ENCODE results near the gene FAIM2.
"Not testable (repeated sequence)": the region's sequence is repeated elsewhere in the genome, so short reads cannot be mapped to it uniquely, and the experiment has no call there.

The FAIM2 gene

DNA sequence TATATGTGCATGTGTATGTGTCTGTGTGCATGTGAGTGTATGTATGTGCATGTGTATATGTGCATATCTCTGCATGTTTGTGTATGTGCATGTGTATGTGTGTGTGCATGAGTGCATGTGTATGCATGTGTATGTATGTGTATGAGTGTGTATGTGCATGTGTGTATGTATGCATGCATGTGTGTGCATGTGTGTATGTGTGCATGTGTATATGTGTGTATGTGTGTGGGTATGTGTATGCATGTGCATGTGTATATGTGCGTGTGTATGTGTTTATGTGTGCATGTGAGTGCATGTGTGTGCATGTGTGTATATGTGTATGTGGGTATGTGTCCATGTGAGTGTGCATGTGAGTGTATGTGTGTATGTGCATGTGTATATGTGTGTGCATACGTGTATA is 24.6 kb downstream of the FAIM2 start:
- not testable (repeated sequence) for DNase-seq (ENCODE audit: low read depth, low spot score)

DNA sequence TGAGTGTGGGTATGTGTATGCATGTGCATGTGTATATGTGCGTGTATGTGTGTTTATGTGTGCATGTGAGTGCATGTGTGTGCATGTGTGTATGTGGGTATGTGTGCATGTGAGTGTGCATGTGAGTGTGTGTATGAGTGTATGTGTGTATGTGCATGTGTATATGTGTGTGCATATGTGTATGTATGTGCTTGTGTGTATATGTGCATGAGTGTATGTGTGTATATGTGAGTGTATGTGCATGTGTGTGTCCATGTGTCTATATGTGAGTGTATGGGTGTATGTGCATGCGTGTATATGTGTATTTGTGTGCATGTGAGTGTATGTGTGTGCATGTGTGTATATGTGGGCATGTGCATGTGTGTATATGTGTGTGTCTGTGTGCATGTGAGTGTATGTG is 25.7 kb downstream of the FAIM2 start:
- DNase-seq (ENCODE audit: low read depth, low spot score): no peak

DNA sequence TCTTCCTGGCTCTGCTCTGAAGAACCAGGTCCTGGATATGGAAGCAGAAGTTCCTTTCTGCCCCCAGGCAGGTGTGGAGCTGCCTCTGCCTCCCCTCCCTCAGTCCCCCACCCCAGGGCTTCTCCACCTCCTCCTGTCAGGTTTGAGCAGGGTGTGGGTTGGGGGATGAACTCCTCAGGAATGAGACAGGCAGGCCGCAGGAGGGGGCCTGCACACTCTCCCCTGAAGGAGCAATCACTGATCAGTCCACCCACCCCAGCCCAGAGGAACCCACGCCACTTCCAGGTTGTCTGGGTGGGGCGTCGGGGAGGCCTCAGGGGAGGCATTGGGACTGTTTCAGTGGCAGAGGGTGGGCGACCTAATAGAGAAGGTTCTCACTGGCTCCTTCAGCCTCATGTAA is 26.6 kb downstream of the FAIM2 start:
- no peak for DNase-seq (ENCODE audit: low read depth, low spot score)

DNA sequence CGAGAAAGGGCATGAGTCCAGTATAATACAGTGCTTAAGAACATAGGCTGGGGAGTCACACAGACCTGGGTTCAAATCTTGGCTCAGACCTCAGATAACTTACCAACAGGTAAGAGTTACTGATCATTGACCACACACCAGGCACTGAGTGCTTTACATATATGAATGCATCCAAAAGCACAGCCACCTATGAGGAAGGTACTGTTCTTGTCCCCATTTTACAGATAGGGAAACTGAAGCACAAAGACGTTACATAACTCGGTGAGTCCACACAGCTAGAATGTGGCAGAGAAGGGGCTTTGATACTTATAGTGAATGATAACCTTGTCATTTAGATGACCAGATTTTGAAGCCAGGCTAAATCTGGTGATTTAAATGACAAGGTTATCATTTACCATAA is 27.6 kb downstream of the FAIM2 start:
- DNase-seq (ENCODE audit: low read depth, low spot score): no peak

DNA sequence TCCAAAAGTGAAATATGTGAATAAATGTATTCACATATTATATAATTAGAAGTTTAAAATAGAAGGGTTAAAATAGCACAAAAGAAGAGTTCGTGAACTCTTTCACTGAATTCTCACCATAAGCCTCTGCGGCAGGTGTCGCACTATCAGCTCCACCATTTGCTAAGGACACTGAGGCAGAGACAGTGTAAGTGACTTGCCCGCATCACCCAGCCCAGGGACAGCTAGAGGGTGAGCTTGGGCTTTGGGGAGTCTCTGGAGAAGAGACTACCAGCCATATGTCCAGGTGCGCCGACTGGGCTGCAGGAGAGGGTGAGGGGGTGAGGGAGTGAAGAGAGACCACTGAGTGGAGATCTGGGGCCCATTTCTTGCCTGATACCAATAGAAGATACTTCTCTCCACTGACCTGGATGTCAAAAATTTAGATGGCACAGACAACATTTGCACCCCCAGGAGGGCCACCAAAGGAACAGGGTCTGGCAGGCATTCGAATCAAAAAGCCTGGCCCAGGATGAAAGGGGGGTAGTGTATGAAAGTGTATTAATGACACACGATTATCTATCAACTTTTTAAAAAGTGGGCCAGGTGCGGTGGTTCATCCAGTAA is 28.5 kb downstream of the FAIM2 start:
- no peak for DNase-seq (ENCODE audit: low read depth, low spot score)

DNA sequence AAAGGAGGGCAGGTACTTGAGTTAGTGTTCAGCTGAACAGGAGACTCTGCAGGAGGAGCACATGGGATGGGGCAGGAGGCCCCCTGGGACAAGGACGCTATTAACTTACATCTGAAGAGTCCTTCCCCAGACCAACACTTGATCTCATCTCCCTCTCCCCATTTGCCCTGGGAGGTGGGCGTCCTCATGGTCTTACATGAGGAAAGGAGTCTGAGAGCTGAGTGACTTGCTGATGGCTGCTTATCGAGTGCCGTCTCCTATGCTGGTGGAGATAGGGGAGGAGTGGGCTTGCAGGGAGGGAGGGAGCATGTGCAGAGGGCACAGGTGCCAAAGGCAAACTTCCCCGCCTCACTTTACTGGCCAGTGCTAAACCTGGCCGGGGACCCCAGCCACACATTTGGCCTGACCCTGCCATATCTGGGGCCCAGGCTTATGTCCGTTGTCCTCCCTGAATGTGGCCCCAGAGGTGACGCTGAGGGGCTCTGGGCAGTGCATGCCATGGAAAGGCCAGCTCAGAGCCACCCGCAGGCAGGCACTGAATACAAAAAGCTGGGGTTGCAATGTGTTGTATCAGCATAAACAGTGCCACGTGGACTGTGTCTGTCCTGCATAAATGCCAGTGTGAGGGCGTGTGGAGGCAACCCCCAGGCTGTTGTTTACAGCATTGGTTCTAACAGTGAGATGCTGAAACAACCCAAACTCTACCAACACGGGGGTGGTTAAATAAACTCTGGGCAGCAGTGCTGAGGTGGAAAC is 29.4 kb downstream of the FAIM2 start:
- no peak for DNase-seq (ENCODE audit: low read depth, low spot score)

DNA sequence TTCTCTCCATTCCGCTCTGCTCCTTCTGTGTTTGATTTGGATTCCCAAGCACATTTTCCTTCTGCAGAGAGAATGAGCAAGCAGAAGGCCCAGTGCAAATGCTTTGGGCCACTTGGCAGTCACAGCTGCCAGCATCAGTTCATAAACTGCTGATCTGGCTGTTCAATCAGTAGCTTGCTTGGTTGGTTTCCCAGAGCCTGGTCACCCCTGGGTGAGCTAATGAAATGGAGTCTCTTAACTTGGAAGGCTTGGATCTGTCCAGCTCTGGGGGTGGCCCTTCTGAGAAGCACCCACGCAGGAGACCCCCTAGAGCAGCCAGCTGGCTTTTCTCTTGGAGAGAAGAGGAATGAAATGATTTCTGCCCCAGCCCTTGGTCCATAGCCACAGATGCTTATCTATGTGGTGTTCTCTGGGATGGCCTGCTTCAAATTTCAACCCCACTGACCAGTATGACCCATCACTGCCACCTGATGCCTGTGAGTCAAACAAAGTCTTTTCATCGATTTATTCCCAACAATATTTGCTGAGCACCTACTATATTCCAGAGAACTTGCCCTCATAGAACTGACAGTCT is 30.3 kb downstream of the FAIM2 start:
- no peak for DNase-seq (ENCODE audit: low read depth, low spot score)

DNA sequence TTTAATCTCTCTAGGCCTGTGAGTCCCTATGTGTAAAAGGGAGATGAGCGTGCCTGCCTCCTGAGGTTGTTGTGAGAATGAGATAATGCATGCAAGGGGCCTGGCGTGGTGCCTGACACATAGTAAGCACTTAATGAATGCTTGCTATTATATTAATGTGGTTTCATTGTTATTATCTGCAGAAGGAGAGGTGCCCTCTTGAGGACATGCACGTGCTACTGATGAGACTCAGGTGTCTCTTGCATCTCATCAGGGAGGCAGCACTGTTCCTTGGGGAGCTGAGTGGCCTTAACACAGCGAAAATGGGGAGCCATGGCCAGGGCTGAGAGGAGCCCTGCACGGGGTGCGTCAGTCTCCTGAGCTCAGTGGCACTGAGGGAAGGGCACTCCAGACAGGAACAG is 30.9 kb downstream of the FAIM2 start:
- no peak for DNase-seq (ENCODE audit: low read depth, low spot score)

DNA sequence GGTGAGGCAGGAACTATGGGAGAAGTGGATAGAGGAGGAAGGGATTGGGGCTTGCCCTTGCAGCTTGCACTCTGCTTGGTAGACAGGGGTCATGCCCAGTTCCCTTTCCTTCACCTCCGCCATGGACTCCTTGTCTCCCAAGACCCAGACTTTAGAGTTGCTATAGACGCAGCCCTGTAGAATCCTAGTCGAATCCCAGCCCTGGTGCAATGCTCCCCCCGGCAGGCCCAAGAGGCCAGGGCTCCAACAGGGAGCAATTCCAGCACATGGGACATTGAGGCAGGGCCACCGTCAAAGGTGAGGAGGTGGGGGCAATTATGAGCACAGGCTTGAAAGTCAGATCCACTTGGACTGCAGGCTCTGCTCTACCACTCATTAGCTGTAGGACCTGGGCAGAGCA is 31.3 kb downstream of the FAIM2 start:
- DNase-seq (ENCODE audit: low read depth, low spot score): no peak

DNA sequence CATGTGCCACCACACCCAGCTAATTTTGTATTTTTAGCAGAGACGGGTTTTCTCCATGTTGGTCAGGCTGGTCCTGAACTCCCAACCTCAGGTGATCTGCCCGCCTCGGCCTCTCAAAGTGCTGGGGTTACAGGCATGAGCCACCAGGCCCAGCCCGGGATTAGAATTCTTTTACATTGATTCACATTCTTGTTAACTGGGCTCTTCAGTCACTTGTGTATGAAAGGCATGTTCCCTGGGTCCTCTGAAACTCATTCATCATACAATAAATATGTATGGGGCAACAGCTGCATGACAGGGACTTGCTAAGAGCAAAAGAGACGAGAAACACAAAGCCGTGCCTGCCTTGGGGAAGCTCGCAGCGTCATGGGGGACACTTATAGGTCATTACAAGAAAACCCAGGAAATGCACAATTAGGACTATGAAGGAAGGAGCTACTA is 31.9 kb downstream of the FAIM2 start:
- DNase-seq (ENCODE audit: low read depth, low spot score): not testable (repeated sequence)

DNA sequence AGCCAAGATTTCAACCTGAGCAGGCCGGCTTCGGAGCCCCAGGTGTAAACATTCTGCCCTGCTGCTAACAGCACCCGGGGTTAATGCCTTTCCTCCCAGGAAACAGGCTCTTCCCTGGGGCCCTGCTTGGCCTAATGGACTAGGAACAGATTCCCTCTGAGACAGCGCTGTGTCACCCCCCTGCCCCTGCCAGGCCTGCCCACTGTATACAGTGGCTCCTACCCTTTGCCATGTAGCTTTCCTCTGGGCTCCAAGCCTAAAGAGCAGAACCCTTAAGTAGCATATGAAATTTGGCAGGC is 32.5 kb downstream of the FAIM2 start:
- no peak for DNase-seq (ENCODE audit: low read depth, low spot score)

DNA sequence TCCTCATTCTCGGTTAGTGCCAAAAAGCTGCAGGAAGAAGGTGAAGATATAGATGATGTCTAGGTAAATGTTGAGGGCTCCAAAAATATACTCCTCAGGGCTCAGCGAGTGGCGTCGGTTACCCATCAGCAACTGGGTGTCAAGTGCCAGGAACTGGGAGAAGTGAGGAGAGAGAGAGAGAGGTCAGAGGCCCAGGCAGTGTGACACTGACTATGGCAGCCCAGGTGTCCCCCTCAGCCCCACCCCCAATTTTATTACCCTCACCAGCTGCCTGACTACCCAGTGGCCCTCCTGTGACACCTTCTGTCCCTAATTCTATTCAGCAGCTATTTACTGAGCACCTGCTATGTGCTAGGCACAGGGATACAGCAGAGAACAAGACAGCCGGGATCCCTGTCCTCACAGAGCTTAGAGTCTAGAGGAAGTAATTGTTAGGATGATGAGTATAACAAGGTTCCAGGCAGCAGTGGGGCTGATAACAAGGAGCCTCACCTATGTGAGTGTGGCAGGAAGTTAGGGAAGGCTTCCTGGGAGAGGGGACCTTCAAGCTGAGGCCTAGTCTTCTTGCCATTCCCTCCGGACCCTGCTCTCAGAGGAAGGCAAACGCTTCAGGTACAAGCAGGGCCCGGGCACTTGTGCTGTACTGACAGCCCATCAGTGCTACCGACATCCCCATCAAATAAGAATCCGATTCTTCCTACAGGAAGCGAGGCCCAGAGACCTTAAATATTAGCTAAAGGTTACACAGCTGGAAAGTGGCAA is 33.0 kb downstream of the FAIM2 start:
- no peak for DNase-seq (ENCODE audit: low read depth, low spot score)

DNA sequence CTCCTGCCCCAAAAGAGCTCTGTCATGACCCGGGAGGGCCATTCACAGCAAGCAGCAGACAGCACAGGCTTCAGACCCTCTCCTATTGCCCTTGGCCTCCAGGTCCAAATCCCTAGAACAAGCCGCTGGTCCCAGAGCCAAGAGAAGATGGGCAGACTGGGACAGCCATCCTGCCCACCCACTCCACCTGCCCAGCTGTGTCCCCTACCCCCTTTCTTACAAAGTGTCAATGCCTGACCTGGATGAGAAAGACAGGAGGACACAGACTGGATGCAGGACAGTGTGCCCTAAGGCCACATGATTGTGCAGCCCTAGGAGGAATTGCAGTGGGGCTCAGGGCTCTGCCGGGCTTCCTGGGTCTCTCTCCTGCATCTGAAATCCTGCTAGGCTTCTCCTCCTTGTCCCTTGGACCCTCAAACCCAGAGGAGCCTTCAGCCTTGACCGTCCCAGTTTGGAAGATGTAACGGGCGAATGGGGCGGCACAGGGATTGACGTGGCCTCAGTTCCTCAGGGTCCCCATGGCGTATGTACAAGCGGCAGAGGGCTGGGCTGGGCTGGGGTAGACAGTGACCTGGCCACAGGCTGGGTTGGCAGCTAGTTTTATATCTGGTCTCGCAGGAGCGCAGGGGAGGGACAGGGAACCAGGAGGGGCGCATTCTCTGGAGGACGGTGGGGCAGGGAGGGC is 33.7 kb downstream of the FAIM2 start:
- DNase-seq (ENCODE audit: low read depth, low spot score): no peak

DNA sequence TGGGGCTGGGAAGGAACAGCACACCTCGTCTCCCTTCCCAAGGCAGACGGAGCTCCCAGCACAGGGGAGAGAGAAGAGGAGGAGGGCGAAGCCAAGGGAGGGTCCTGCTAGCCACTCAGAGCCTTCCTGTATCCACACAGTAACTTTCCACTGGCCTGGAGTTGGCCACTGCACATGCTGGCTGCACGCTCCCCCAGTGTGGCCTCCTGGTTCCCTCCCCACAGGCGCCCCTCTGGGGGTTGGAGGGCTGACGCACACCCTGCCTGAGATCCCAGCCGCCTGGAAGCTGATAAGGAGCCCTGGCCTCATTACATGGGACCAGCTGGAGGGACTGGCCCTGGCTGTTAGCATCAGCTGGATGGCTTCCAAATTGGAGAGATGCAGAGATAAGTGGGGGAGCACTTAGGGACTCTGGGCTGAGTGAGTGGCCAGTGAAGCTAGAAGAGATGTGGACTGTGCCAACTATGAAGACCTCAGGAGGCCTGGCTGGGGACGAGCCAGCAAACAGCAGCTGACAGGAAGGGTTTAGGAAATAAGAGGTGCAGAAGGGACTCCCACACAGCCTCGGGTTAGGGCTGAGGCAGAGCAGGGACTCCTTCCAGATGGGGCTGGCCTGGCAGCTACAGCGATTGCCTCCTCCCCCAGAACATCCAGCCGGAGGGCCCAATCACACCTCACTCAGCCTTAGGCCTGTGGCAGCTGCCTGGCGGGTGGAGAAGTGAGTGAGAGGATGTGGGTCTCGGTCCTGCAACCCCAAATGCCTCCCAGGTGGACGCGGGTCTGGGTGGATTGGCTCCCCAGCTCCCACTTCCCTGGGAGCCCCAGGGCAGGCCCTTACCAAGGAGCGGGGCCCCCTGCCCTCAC is 34.5 kb downstream of the FAIM2 start:
- DNase-seq (ENCODE audit: low read depth, low spot score): no peak

DNA sequence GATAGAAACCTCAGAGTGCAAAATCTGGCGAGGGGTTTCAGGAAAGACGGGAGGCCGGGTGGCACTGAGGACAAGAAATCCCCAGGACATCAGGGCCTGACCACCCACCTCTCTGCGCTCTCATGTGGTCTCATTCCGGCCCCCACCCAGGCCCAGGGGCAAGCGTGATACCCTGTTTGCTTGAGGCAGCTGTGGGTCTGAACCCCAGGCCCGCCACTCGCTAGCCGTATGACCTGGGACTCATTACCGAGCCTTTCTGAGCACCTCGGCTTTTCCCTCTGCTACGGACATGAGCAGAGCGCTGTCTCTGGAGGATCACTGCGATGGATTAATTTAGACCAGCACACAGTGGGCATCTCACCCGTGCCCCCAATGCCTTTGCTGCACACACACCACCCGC is 35.3 kb downstream of the FAIM2 start:
- DNase-seq (ENCODE audit: low read depth, low spot score): no peak

DNA sequence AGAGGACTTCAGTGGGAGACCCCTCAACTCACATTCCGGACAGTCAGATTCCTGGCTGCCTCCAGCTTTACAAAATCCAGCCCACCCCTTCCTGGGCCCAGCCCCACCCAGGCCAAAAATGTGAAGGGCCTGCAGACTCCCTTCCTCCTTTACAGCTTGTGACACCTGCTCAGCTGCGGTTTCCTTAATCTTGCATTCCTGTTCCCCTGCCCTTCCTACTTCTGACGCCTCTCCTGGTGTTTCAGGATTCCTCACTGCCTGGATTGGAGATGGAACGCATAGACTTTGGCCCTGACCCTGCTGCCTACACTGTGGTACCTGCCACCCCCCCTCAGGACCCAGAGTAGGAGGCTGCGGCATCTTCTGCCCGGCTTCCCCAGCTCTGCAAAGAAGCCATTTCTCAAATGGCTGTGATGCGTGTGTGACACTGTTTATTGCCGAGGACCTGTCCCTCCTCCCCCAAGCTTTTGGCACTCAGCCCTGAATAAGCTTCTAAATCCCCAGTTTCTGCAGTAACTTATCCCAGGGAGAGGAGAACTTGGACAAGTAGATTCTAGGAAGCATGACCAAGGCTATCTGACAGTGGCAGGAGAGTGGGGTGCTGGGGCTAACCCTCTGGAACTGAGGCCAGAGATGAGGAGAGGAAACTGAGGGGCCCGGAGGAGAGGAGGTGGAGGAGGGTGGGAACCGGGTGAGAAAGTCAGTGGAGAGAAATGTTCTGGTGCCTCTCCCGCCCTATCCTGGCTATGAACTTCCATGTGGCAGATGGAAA is 35.9 kb downstream of the FAIM2 start:
- DNase-seq (ENCODE audit: low read depth, low spot score): no peak

DNA sequence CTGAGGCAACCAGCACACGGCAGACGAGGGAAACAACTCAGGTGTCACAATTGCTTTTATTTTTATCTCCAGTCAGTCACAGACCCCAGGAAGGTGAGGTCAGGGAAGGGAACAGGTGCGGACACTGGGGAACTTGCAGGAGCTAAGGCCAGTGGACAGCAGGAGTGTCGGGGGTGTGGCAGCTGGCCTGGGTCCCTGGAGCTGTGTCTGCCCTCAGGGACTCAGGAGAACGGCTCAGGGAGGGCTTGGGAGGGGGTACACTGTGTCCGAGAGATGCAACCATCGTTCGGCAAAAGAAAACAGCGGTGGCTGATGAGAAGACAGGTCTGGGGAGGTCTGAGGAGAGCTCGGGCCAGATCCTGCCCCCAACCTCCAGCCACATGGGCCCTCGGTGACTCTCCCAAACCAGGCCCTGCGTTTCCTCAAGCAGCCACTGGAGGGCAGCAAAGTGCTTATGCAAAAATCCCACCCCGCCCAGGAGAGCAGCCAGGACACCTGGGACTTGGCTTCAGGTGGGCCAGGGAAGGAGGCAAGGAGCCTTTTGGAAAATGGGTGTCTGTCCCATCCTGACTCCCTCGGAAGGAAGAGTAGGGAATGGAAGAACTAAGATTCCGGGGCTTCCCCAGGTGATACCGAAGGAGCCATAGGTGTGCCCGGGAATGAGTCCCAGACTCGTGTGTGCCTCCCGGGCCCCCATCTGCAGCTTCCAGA is 36.7 kb downstream of the FAIM2 start:
- no peak for DNase-seq (ENCODE audit: low read depth, low spot score)

DNA sequence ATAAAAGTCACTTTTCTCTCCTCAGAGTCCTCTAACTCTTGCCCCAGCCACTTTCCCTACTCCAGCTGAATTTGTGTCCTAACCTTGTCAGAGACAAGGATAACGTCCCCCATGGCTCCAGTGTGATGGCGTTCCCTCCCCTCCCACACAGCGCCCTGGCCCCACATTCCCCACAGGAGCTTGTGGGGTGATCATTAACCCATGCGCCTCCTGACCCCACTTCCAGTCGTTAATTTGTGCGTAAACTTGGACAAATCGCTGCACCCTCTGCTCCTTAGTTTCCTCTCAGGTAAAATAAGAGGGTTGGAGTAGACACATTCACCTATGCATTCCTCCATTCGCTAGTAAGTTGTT is 37.9 kb downstream of the FAIM2 start:
- no peak for DNase-seq (ENCODE audit: low read depth, low spot score)

DNA sequence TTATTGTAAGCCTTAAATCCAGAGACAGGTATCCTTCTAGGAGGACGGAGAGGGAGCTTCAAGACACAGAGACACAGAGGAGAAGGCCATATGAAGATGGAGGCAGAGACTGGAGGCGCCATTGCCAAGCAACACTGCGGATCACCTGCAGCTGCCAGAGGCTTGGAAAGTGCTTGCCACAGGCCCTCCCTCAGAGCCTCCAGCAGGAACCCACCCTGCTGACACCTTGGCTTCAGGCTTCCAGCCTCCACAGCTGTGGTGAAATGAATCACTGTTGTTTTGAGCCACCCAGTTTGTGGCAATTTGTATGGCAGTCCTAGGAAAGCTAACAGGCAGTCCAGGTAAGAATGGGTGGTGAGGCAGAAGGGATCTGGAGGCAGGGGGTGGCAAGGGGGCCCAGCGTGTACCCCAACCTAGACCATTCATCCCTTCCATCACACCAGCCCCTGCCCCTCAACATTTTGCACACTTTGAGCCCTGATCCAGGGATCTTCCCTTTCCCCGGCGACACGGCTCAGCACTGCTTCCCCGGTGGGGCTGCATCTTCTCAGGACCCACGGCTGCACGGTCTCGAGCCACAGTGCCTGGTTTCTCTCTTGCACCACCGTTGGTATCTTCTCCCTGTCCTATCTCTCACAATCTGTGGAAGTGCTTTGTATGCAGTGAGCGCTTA is 38.5 kb downstream of the FAIM2 start:
- DNase-seq (ENCODE audit: low read depth, low spot score): no peak

DNA sequence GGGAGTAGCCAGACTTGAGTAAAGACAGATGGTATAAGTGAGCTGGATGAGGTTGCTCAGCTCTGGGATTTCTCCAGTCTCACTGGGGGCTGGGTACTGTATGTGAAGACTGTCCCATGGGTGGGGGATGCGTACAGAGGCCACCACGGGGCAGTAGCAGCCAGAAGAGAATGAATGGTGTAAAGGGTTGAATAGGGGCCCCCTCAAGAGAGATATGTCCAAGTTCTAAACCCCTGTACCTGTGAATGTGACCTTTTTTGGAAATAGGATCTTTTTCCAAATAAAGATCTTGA is 39.0 kb downstream of the FAIM2 start:
- no peak for DNase-seq (ENCODE audit: low read depth, low spot score)

All from smooth muscle cell of the brain vasculature (primary cell).